Adipocyte (in vitro differentiated cells): ENCODE results near the gene ACE.
A peak's percentile ranks its signal among the peaks of the same experiment; 100 is the strongest.

Source experiments
- DNase-seq: peaks from one replicate; pipeline ENCODE4 v3.0.0-alpha.2; 2015; ENCODE audit warnings: low read depth
- H3K27me3 ChIP-seq: replicated peaks from 2 replicates; pipeline ENCODE4 v1.7.0; 2013; ENCODE audit warnings: mild to moderate bottlenecking, low read length, moderate library complexity; ENCODE audit not compliant: control insufficient read depth, insufficient read depth
- H3K36me3 ChIP-seq: 2 replicates; pipeline ENCODE4 v1.7.0; 2013; ENCODE audit warnings: low read length, mild to moderate bottlenecking, moderate library complexity; ENCODE audit not compliant: control insufficient read depth, insufficient read depth, severe bottlenecking
- H3K4me1 ChIP-seq: 2 replicates; pipeline ENCODE4 v1.7.0; 2013; ENCODE audit warnings: mild to moderate bottlenecking, low read length, moderate library complexity; ENCODE audit not compliant: control insufficient read depth, insufficient read depth
- H3K4me3 ChIP-seq: 2 replicates; pipeline ENCODE4 v1.7.0; 2013; ENCODE audit warnings: mild to moderate bottlenecking, low read length, moderate library complexity
- H3K9ac ChIP-seq: 2 replicates; pipeline ENCODE4 v1.7.0; 2013; ENCODE audit warnings: mild to moderate bottlenecking, low read length, moderate library complexity
- H3K9me3 ChIP-seq: 2 replicates; pipeline ENCODE4 v1.7.0; 2013; ENCODE audit warnings: mild to moderate bottlenecking, low read length, moderate library complexity; ENCODE audit not compliant: control insufficient read depth

The ACE gene

GRCh38 chr17:63512388-63512787 is 35.5 kb downstream of the ACE start:
- Histone ChIP-seq H3K4me3 (no peak overlapping the region), H3K9me3 (no peaks in the 10 kb centered on the region), H3K27me3 (peaks cover 43% of the 10 kb centered on the region), H3K4me1 (peaks cover 4% of the 10 kb centered on the region), H3K9ac (no peak overlapping the region), H3K36me3 (no peaks in the 10 kb centered on the region)
- DNase-seq = no peak

GRCh38 chr17:63512896-63513644 is 36.2 kb downstream of the ACE start:
- Histone ChIP-seq H3K9me3 (no peaks in the 10 kb centered on the region), H3K4me1 (peaks cover 4% of the 10 kb centered on the region), H3K9ac (no peak overlapping the region), H3K36me3 (no peaks in the 10 kb centered on the region), H3K27me3 (peaks cover 40% of the 10 kb centered on the region), H3K4me3 (no peak overlapping the region)
- no peak for DNase-seq

GRCh38 chr17:63514477-63514876 is 37.6 kb downstream of the ACE start:
- no peak overlapping the region for H3K9ac ChIP-seq
- peaks cover 32% of the 10 kb centered on the region for H3K27me3 ChIP-seq
- H3K9me3 ChIP-seq = no peaks in the 10 kb centered on the region
- H3K4me1 ChIP-seq = peaks cover 4% of the 10 kb centered on the region
- DNase-seq = no peak
- H3K36me3 ChIP-seq = no peaks in the 10 kb centered on the region
- no peak overlapping the region for H3K4me3 ChIP-seq

GRCh38 chr17:63514974-63515373 is 38.1 kb downstream of the ACE start:
- no peak for DNase-seq
- Histone ChIP-seq H3K36me3 (no peaks in the 10 kb centered on the region), H3K9me3 (no peaks in the 10 kb centered on the region), H3K27me3 (peaks cover 34% of the 10 kb centered on the region), H3K9ac (no peak overlapping the region), H3K4me3 (no peak overlapping the region), H3K4me1 (peaks cover 4% of the 10 kb centered on the region)

GRCh38 chr17:63515426-63515825 is 38.6 kb downstream of the ACE start:
- Histone ChIP-seq H3K9me3 (no peaks in the 10 kb centered on the region), H3K9ac (no peak overlapping the region), H3K4me1 (peaks cover 4% of the 10 kb centered on the region), H3K27me3 (peaks cover 34% of the 10 kb centered on the region), H3K4me3 (no peak overlapping the region), H3K36me3 (no peaks in the 10 kb centered on the region)
- no peak for DNase-seq

- H3K4me1 ChIP-seq = peaks cover 4% of the 10 kb centered on the region
- no peaks in the 10 kb centered on the region for H3K9me3 ChIP-seq
- H3K9ac ChIP-seq = no peak overlapping the region
- H3K36me3 ChIP-seq = no peaks in the 10 kb centered on the region
- peaks cover 32% of the 10 kb centered on the region for H3K27me3 ChIP-seq
- DNase-seq = peak; percentile 44
- no peak overlapping the region for H3K4me3 ChIP-seq
Observed at GRCh38 chr17:63516910-63517824, 40.3 kb downstream of the ACE start.

- H3K4me3 ChIP-seq = no peak overlapping the region
- peaks cover 4% of the 10 kb centered on the region for H3K4me1 ChIP-seq
- DNase-seq = no peak
- no peaks in the 10 kb centered on the region for H3K36me3 ChIP-seq
- no peak overlapping the region for H3K9ac ChIP-seq
- H3K27me3 ChIP-seq = peaks cover 36% of the 10 kb centered on the region
- H3K9me3 ChIP-seq = no peaks in the 10 kb centered on the region
Observed at GRCh38 chr17:63517825-63518534, 41.1 kb downstream of the ACE start.

GRCh38 chr17:63519116-63519881 is 42.4 kb downstream of the ACE start:
- H3K4me3 ChIP-seq = no peak overlapping the region
- H3K36me3 ChIP-seq = no peaks in the 10 kb centered on the region
- H3K9ac ChIP-seq = no peak overlapping the region

GRCh38 chr17:63519972-63520882 is 43.4 kb downstream of the ACE start:
- Histone ChIP-seq H3K4me3 (no peak overlapping the region), H3K9ac (no peak overlapping the region), H3K27me3 (peaks cover 49% of the 10 kb centered on the region), H3K36me3 (no peaks in the 10 kb centered on the region), H3K9me3 (no peaks in the 10 kb centered on the region), H3K4me1 (peaks cover 4% of the 10 kb centered on the region)
- DNase-seq = no peak

More at GRCh38 chr17:63519116-63519881, 42.4 kb downstream of the ACE start:
- no peaks in the 10 kb centered on the region for H3K9me3 ChIP-seq
- H3K27me3 ChIP-seq = peaks cover 44% of the 10 kb centered on the region
- DNase-seq = no peak
- peaks cover 4% of the 10 kb centered on the region for H3K4me1 ChIP-seq
